Glutamatergic neuron (in vitro differentiated cells): Measurements from ENCODE around the gene TRIM23. TPM values are rescaled to one million over a fixed set of nuclear protein-coding genes. Genes with fewer than 3 reads are reported as not detected.
"Not testable (repeated sequence)": the region's sequence is repeated elsewhere in the genome, so short reads cannot be mapped to it uniquely, and the experiment has no call there.

Experiments
- DNase-seq: peaks from one replicate; pipeline ENCODE4 v3.0.0; 2022
- H3K27ac Mint-ChIP-seq: one replicate; pipeline ENCODE4 v1.8.0; 2020; ENCODE audit warnings: mild to moderate bottlenecking, mixed read lengths, inconsistent platforms; ENCODE audit not compliant: unreplicated experiment
- H3K27me3 Mint-ChIP-seq: one replicate; pipeline ENCODE4 v1.8.0; 2020; ENCODE audit warnings: mild to moderate bottlenecking, moderate library complexity, mixed read lengths, inconsistent platforms; ENCODE audit not compliant: unreplicated experiment
- H3K36me3 Mint-ChIP-seq: one replicate; pipeline ENCODE4 v1.8.0; 2020; ENCODE audit warnings: mild to moderate bottlenecking, mixed read lengths, inconsistent platforms; ENCODE audit not compliant: unreplicated experiment
- H3K4me1 Mint-ChIP-seq: one replicate; pipeline ENCODE4 v1.8.0; 2020; ENCODE audit warnings: mild to moderate bottlenecking, low read depth, mixed read lengths, inconsistent platforms; ENCODE audit not compliant: unreplicated experiment
- H3K4me3 Mint-ChIP-seq: one replicate; pipeline ENCODE4 v1.8.0; 2020; ENCODE audit warnings: mild to moderate bottlenecking, mixed read lengths, inconsistent platforms; ENCODE audit not compliant: unreplicated experiment
- H3K9me3 Mint-ChIP-seq: one replicate; pipeline ENCODE4 v1.8.0; 2020; ENCODE audit warnings: mild to moderate bottlenecking, moderate library complexity, mixed read lengths, inconsistent platforms; ENCODE audit not compliant: unreplicated experiment
- CTCF ChIP-seq: fragments of 200-600 bp; sonication (generic); IDR thresholded peaks from one replicate; pipeline ENCODE4 v1.5.0; 2021; ENCODE audit not compliant: partially characterized antibody, unreplicated experiment
- total RNA-seq: library from RNA; stranded (reverse); fragmentation: NEBNext Ultra II Directional; extraction: Animal tissue kit (Norgen Biotek cat#: 25700); gene quantifications from one replicate; pipeline ENCODE4 v1.2.1, GENCODE V29; 2021; ENCODE audit not compliant: unreplicated experiment

The TRIM23 gene
- total RNA-seq, 1 donor from 2014 or later: 17.6 TPM

GRCh38 chr5:65612298-65612907, 11.7 kb downstream of the TRIM23 start:
- Mint-ChIP-seq H3K9me3 (no peaks in the 10 kb centered on the region), H3K4me1 (no peaks in the 10 kb centered on the region), H3K27me3 (no peaks in the 10 kb centered on the region), H3K4me3 (no peak overlapping the region), H3K36me3 (no peaks in the 10 kb centered on the region), H3K27ac (no peak overlapping the region)
- TF ChIP-seq CTCF: no peak
- no peak for DNase-seq

- Mint-ChIP-seq H3K27ac (no peak overlapping the region), H3K4me1 (no peaks in the 10 kb centered on the region), H3K9me3 (peaks cover 2% of the 10 kb centered on the region), H3K4me3 (no peak overlapping the region), H3K36me3 (no peaks in the 10 kb centered on the region), H3K27me3 (no peaks in the 10 kb centered on the region)
- no peak for TF ChIP-seq CTCF
- DNase-seq: no peak
These were observed 12.6 kb downstream of the TRIM23 start for GRCh38 chr5:65611524-65611923.

- H3K27me3 Mint-ChIP-seq, H3K4me3 Mint-ChIP-seq, H3K27ac Mint-ChIP-seq, H3K4me1 Mint-ChIP-seq, H3K9me3 Mint-ChIP-seq, DNase-seq: not testable (repeated sequence)
- peaks cover 39% of the 10 kb centered on the region for H3K36me3 Mint-ChIP-seq
These were observed 22.4 kb downstream of the TRIM23 start for GRCh38 chr5:65601761-65602160.

- H3K4me1 Mint-ChIP-seq: no peaks in the 10 kb centered on the region
- no peaks in the 10 kb centered on the region for H3K36me3 Mint-ChIP-seq
- H3K27me3 Mint-ChIP-seq: no peaks in the 10 kb centered on the region
- no peak for TF ChIP-seq CTCF
- no peak overlapping the region for H3K27ac Mint-ChIP-seq
- no peak for DNase-seq
- no peak overlapping the region for H3K4me3 Mint-ChIP-seq
- H3K9me3 Mint-ChIP-seq: no peaks in the 10 kb centered on the region
These were observed 35.4 kb downstream of the TRIM23 start for GRCh38 chr5:65588694-65589093.

- no peaks in the 10 kb centered on the region for H3K36me3 Mint-ChIP-seq
These were observed 47.0 kb downstream of the TRIM23 start for GRCh38 chr5:65577141-65577540.

More at GRCh38 chr5:65577141-65577540, 47.0 kb downstream of the TRIM23 start:
- TF ChIP-seq CTCF: no peak
- H3K27ac Mint-ChIP-seq: no peak overlapping the region
- H3K4me1 Mint-ChIP-seq: no peaks in the 10 kb centered on the region
- no peaks in the 10 kb centered on the region for H3K27me3 Mint-ChIP-seq
- DNase-seq: no peak
- H3K4me3 Mint-ChIP-seq: no peak overlapping the region
- no peaks in the 10 kb centered on the region for H3K9me3 Mint-ChIP-seq
